H9 (cell line): ENCODE measurements around the gene CPXM1. TPM values are rescaled to one million over a fixed set of nuclear protein-coding genes. Genes with fewer than 3 reads are reported as not detected.

Source experiments
- DNase-seq: peaks from one replicate; pipeline ENCODE4 v3.0.0-alpha.2; 2017
- H2AFZ ChIP-seq: one replicate; pipeline ENCODE4 v1.6.1; 2013; ENCODE audit warnings: mild to moderate bottlenecking, low read length, control low read depth, moderate library complexity
- H2AK5ac ChIP-seq: 2 replicates; pipeline ENCODE4 v1.6.1; 2013; ENCODE audit warnings: low read length, control low read depth, mixed read lengths; ENCODE audit not compliant: insufficient read length
- H2BK120ac ChIP-seq: one replicate; pipeline ENCODE4 v1.6.1; 2013; ENCODE audit warnings: low read depth, mild to moderate bottlenecking, low read length, control low read depth, inconsistent platforms; ENCODE audit not compliant: poor library complexity, severe bottlenecking
- H2BK12ac ChIP-seq: 2 replicates; pipeline ENCODE4 v1.6.1; 2013; ENCODE audit warnings: low read length, control low read depth, mixed read lengths, low read depth; ENCODE audit not compliant: insufficient read length
- H2BK15ac ChIP-seq: 2 replicates; pipeline ENCODE4 v1.6.1; 2013; ENCODE audit warnings: low read depth, low read length, control low read depth
- H2BK20ac ChIP-seq: one replicate; pipeline ENCODE4 v1.6.1; 2013; ENCODE audit warnings: low read depth, mild to moderate bottlenecking, low read length, control low read depth, inconsistent platforms; ENCODE audit not compliant: poor library complexity, severe bottlenecking
- H2BK5ac ChIP-seq: 2 replicates; pipeline ENCODE4 v1.6.1; 2013; ENCODE audit warnings: low read length, control low read depth, mixed read lengths; ENCODE audit not compliant: insufficient read length
- H3K14ac ChIP-seq: 2 replicates; pipeline ENCODE4 v1.6.1; 2013; ENCODE audit warnings: low read length, control low read depth; ENCODE audit not compliant: insufficient read depth
- H3K18ac ChIP-seq: 2 replicates; pipeline ENCODE4 v1.6.1; 2013; ENCODE audit warnings: low read depth, mild to moderate bottlenecking, mixed read lengths, low read length, control low read depth; ENCODE audit not compliant: insufficient read length
- H3K23ac ChIP-seq: 2 replicates; pipeline ENCODE4 v1.6.1; 2013; ENCODE audit warnings: low read length, control low read depth, mixed read lengths, low read depth; ENCODE audit not compliant: insufficient read length
- H3K23me2 ChIP-seq: 2 replicates; pipeline ENCODE4 v1.6.1; 2013; ENCODE audit warnings: low read depth, mild to moderate bottlenecking, mixed read lengths, low read length, control low read depth; ENCODE audit not compliant: insufficient read length, poor library complexity, severe bottlenecking
- H3K27ac ChIP-seq: 2 replicates; pipeline ENCODE4 v1.5.1; 2013; ENCODE audit warnings: low read length, control low read depth, mixed read lengths, low read depth; ENCODE audit not compliant: insufficient read length
- H3K27me3 ChIP-seq: 2 replicates; pipeline ENCODE4 v1.6.1; 2013; ENCODE audit warnings: low read length, control low read depth, inconsistent platforms; ENCODE audit not compliant: insufficient read depth
- H3K4ac ChIP-seq: 2 replicates; pipeline ENCODE4 v1.6.1; 2013; ENCODE audit warnings: low read depth, mild to moderate bottlenecking, control low read depth, inconsistent platforms, low read length, moderate library complexity
- H3K4me1 ChIP-seq: 2 replicates; pipeline ENCODE4 v1.6.1; 2013; ENCODE audit warnings: low read length, control low read depth, inconsistent platforms; ENCODE audit not compliant: insufficient read depth
- H3K4me2 ChIP-seq: 2 replicates; pipeline ENCODE4 v1.6.1; 2013; ENCODE audit warnings: low read length, control low read depth, mixed read lengths; ENCODE audit not compliant: insufficient read length, insufficient read depth
- H3K56ac ChIP-seq: 2 replicates; pipeline ENCODE4 v1.6.1; 2013; ENCODE audit warnings: low read depth, mild to moderate bottlenecking, mixed read lengths, low read length, control low read depth; ENCODE audit not compliant: insufficient read length
- H3K79me1 ChIP-seq: 2 replicates; pipeline ENCODE4 v1.6.1; 2013; ENCODE audit warnings: low read depth, mild to moderate bottlenecking, moderate library complexity, low read length, control low read depth, inconsistent platforms; ENCODE audit not compliant: insufficient read depth, poor library complexity, severe bottlenecking
- H3K79me2 ChIP-seq: 2 replicates; pipeline ENCODE4 v1.6.1; 2013; ENCODE audit warnings: low read length, control low read depth, inconsistent platforms; ENCODE audit not compliant: insufficient read depth
- H3K9ac ChIP-seq: 2 replicates; pipeline ENCODE4 v1.6.1; 2013; ENCODE audit warnings: low read length, control low read depth, mixed read lengths; ENCODE audit not compliant: insufficient read length; ENCODE audit errors: extremely low read depth
- H3K9me3 ChIP-seq: one replicate; pipeline ENCODE4 v1.6.1; 2013; ENCODE audit warnings: low read depth, low read length, inconsistent platforms; ENCODE audit not compliant: control insufficient read depth
- H3T11ph ChIP-seq: one replicate; pipeline ENCODE4 v1.6.1; 2013; ENCODE audit warnings: mild to moderate bottlenecking, low read length, control low read depth, inconsistent platforms
- H4K20me1 ChIP-seq: one replicate; pipeline ENCODE4 v1.6.1; 2013; ENCODE audit not compliant: control insufficient read depth, insufficient read length, insufficient read depth
- H4K5ac ChIP-seq: 2 replicates; pipeline ENCODE4 v1.6.1; 2013; ENCODE audit warnings: low read depth, mild to moderate bottlenecking, mixed read lengths, low read length, control low read depth; ENCODE audit not compliant: insufficient read length
- H4K8ac ChIP-seq: replicated peaks from 2 replicates; pipeline ENCODE4 v1.6.1; 2013; ENCODE audit warnings: low read length, control low read depth, mixed read lengths, low read depth; ENCODE audit not compliant: insufficient read length
- H4K91ac ChIP-seq: 2 replicates; pipeline ENCODE4 v1.6.1; 2013; ENCODE audit warnings: low read depth, mild to moderate bottlenecking, moderate library complexity, mixed read lengths, low read length, control low read depth; ENCODE audit not compliant: insufficient read length
- H3K27ac Mint-ChIP-seq, 3 experiments: 2 replicates in 2 of 3; 3 replicates in 1 of 3; pipeline ENCODE4 v1.8.0; 2020 to 2021; ENCODE audit warnings: mixed read lengths in 3 of 3, mild to moderate bottlenecking in 1 of 3, moderate library complexity in 1 of 3
- H3K27me3 Mint-ChIP-seq: 2 replicates; pipeline ENCODE4 v1.8.0; 2021; ENCODE audit warnings: low read depth, mild to moderate bottlenecking, moderate library complexity, mixed read lengths
- H3K36me3 Mint-ChIP-seq, 3 experiments: 2 replicates in 2 of 3; 3 replicates in 1 of 3; pipeline ENCODE4 v1.8.0; 2020 to 2021; ENCODE audit warnings: low read depth in 3 of 3, mixed read lengths in 3 of 3; ENCODE audit not compliant: insufficient read depth in 1 of 3
- H3K4me1 Mint-ChIP-seq, 2 experiments: 2 replicates each; pipeline ENCODE4 v1.8.0; 2020; ENCODE audit warnings: mixed read lengths in 2 of 2
- H3K4me3 Mint-ChIP-seq, 2 experiments: 2 replicates in 1 of 2; 3 replicates in 1 of 2; pipeline ENCODE4 v1.8.0; 2020 to 2021; ENCODE audit warnings: mild to moderate bottlenecking in 2 of 2, mixed read lengths in 2 of 2, moderate library complexity in 1 of 2
- H3K9me3 Mint-ChIP-seq, 2 experiments: 2 replicates in 1 of 2; 3 replicates in 1 of 2; pipeline ENCODE4 v1.8.0; 2020; ENCODE audit warnings: mild to moderate bottlenecking in 2 of 2, mixed read lengths in 2 of 2, moderate library complexity in 1 of 2
- CTCF ChIP-seq: fragments of 200-600 bp; sonication (generic); conservative IDR thresholded peaks from 3 replicates; pipeline ENCODE4 v1.8.0; 2021; ENCODE audit warnings: antibody characterized with exemption, mild to moderate bottlenecking
- WGBS: extraction: QIAGEN DNeasy Blood & Tissue Kit; methylation state at CpG from one replicate; pipeline ENCODE4 v1.1.7; 2013; ENCODE audit warnings: missing lambda C conversion rate, low lambda C conversion rate, mixed read lengths; ENCODE audit not compliant: insufficient read length; ENCODE audit errors: extremely low coverage; 5-methylcytosine and 5-hydroxymethylcytosine counted together
- total RNA-seq: library from RNA; stranded (reverse); gene quantifications from 2 replicates; pipeline ENCODE4 v1.2.1, GENCODE V29; 2021

The CPXM1 gene
- total RNA-seq, 1 experiment from 2014 or later: 69.0 TPM

DNA sequence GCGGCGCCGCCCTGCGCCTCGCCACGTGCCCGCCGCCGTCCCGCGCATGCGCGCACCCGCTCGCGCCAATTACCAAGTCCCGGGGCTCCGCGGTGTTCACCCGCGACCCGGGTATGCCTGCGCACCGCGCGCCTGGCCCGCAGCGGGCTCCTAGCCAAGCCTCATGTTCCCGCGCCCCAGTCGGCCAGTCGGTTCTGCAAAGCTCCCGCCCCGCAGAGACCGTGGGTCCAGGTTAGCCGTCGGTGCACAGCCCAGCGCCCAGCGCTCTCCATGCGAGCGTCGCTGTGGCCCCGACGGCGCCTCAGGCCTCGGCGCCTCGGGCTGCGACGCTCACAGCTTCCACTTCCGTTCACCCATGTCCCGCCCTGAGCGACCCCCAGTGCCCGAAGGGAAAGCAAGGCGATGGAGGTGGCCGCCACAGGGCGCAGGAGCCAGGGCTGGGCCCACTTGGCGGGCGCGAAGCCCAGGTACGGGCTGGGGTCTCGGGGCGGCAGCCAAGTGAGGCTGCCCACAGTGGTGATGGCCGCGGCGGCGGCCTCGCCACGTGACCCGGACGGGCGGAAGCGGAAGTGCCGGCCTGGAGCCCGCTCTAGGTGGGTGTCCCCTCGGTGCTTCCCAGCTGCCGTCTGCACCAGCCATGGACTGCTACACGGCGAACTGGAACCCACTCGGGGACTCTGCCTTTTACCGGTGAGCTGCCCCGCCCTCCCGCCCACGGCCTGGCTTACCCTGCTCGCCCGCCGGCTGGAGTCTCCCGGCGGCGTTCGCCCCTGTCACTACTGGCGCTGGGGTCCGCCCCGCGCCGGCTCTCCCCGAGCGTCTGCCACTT is 39.9 kb upstream of the CPXM1 start, which contains the start of the genes PCED1A and VPS16:
TSS of gene PCED1A (minus strand) at position 518 of the 829 bp plus-strand sequence. CDS start 743 bp downstream, outside the sequence.
TSS of gene VPS16 (plus strand) at position 608 of the 829 bp plus-strand sequence. CDS start at position 638, 30 bp downstream.
- no peak within 1 kb of the TSS for H3K27ac ChIP-seq
- H3K23ac ChIP-seq: no peak within 1 kb of the TSS
- no peak within 1 kb of the TSS for H2BK120ac ChIP-seq
- Mint-ChIP-seq H3K27me3 (peaks cover 12% of the 10 kb centered on the region), H3K36me3 (peaks cover 3 to 21% (median 17%) of the 10 kb centered on the region in 3 experiments), H3K4me1 (peaks cover 4 to 10% of the 10 kb centered on the region in 2 experiments), H3K4me3 (peak within 1 kb of the TSS; percentile 80), H3K9me3 (peaks cover 0 to 4% of the 10 kb centered on the region in 2 experiments; a peak in 1 of 5 replicates), H3K27ac (no peak within 1 kb of the TSS; a peak in 1 of 7 replicates)
- DNase-seq: peak; percentile 90
- no peak within 1 kb of the TSS for H2BK20ac ChIP-seq
- H2AFZ ChIP-seq: no peak within 1 kb of the TSS
- peak within 1 kb of the TSS; percentile 40 for H3K9ac ChIP-seq
- no peak within 1 kb of the TSS for H4K5ac ChIP-seq
- no peak within 1 kb of the TSS for H3K4ac ChIP-seq
- WGBS: no CpG with 5 or more reads among the region's 98 CpGs
- peak within 1 kb of the TSS; percentile 82 for H3K18ac ChIP-seq
- H4K8ac ChIP-seq: no peak within 1 kb of the TSS
- peaks cover 7% of the 10 kb centered on the region; the same call in 1 of the 2 replicates for H3K27me3 ChIP-seq
- no peak for TF ChIP-seq CTCF
- H3K23me2 ChIP-seq: peaks cover 7% of the 10 kb centered on the region
- peak within 1 kb of the TSS; percentile 64; the same call in 1 of the 2 replicates for H3K14ac ChIP-seq
- H3K9me3 ChIP-seq: no peaks in the 10 kb centered on the region
- no peak within 1 kb of the TSS for H3T11ph ChIP-seq
- no peak within 1 kb of the TSS for H3K56ac ChIP-seq
- no peaks in the 10 kb centered on the region for H4K20me1 ChIP-seq
- no peaks in the 10 kb centered on the region for H3K79me1 ChIP-seq
- no peak within 1 kb of the TSS for H2BK5ac ChIP-seq
- no peak within 1 kb of the TSS for H2AK5ac ChIP-seq
- no peaks in the 10 kb centered on the region for H3K4me1 ChIP-seq
- no peak within 1 kb of the TSS for H2BK15ac ChIP-seq
- H3K4me2 ChIP-seq: peak within 1 kb of the TSS; percentile 83
- H3K79me2 ChIP-seq: no peaks in the 10 kb centered on the region
- no peak within 1 kb of the TSS for H4K91ac ChIP-seq
- H2BK12ac ChIP-seq: no peak within 1 kb of the TSS
